ENCODE results near the gene COPS3.

The COPS3 gene

DNA sequence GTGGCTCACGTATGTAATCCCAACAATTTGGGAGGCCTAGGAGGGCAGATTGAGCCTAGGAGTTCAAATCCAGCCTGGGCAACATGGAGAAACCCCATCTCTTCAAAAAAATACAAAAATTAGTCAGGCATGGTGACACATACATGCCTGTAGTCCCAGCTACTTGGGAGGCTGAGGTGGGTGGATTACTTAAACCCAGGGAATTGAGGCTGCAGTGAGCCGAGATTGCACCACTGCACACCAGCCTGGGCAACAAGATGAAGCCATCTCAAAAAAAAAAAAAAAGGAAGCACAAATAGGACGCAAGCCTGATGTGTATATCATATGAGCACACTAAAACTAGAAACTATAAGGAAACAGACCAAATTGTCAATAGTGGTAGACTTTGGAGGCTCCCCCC lies 27.0 kb downstream of the COPS3 start:
- DNase-seq (ENCODE audit: insufficient read length, low spot score) (no peak), FAIRE-seq (no peak)
- TF ChIP-seq TAF1 (IDR thresholded peaks at IDR 0.05; ENCODE audit: low read depth, low read length): no peak
- TF ChIP-seq POLR2A (IDR thresholded peaks at IDR 0.05; ENCODE audit: low read depth, low read length): no peak
- TF ChIP-seq POU2F2 (IDR thresholded peaks at IDR 0.05; ENCODE audit: low read depth, low read length): no peak
- TF ChIP-seq SPI1 (IDR thresholded peaks at IDR 0.05; ENCODE audit: low read depth, low read length): no peak
- TF ChIP-seq POLR2AphosphoS5 (IDR thresholded peaks at IDR 0.05; ENCODE audit: low read depth, low read length): no peak
- TF ChIP-seq PAX5 (IDR thresholded peaks at IDR 0.05; ENCODE audit: insufficient read depth, low read length, severe bottlenecking): no peak

DNA sequence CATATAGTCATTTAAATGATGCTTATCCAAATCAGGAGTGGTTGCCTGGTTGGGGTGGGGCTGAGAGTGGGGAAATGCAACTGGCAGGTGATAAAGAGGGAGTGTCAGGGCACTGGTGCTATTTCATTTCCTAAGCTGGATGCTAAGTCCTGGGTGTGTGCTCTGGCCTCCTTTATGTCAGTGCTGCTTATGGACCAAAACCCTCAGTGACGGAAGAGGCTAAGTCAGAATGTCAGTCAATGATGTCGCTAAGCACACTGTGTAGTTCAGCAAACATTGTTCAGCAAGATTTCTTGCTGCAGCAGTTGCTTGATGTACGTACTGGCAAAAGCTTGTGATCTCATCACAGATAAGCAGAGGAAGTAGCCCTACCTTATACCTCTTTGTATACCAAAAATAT lies 27.6 kb downstream of the COPS3 start:
- TF ChIP-seq TAF1 (IDR thresholded peaks at IDR 0.05; ENCODE audit: low read depth, low read length): no peak
- no peak for TF ChIP-seq POU2F2 (IDR thresholded peaks at IDR 0.05; ENCODE audit: low read depth, low read length)
- no peak for TF ChIP-seq POLR2A (IDR thresholded peaks at IDR 0.05; ENCODE audit: low read depth, low read length)
- no peak for FAIRE-seq
- no peak for DNase-seq (ENCODE audit: insufficient read length, low spot score)

DNA sequence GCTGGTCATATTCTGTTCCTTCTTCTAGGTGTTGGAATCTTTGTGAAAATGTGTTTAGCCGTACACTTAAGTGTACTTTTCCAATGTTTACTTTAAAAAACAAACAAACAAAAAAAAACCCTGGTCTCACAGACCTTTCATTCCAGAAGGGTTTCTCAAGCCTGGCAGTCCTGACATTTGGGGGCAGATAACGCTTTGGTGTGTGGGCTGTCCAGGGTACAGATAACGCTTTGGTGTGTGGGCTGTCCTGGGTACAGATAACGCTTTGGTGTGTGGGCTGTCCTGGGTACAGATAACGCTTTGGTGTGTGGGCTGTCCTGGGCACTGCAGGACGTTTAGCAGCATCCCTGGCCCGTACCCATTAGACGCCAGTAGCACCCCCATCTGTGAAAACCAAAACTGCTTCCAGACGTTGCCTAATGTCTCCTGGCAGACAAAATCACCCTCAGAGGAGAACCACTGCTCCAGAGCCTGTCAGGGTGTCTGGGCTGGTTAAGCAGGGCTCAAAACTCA lies 28.8 kb downstream of the COPS3 start:
- no peak for FAIRE-seq
- DNase-seq (ENCODE audit: insufficient read length, low spot score): no peak
- no peak for TF ChIP-seq TAF1 (IDR thresholded peaks at IDR 0.05; ENCODE audit: low read depth, low read length)
- no peak for TF ChIP-seq PAX5 (IDR thresholded peaks at IDR 0.05; ENCODE audit: insufficient read depth, low read length, severe bottlenecking)
- no peak; the same call in 1 of the 2 replicates for TF ChIP-seq POLR2AphosphoS5 (IDR thresholded peaks at IDR 0.05; ENCODE audit: low read depth, low read length)
- TF ChIP-seq SPI1 (IDR thresholded peaks at IDR 0.05; ENCODE audit: low read depth, low read length): no peak
- TF ChIP-seq POLR2A (IDR thresholded peaks at IDR 0.05; ENCODE audit: low read depth, low read length): no peak
- TF ChIP-seq POU2F2 (IDR thresholded peaks at IDR 0.05; ENCODE audit: low read depth, low read length): no peak

DNA sequence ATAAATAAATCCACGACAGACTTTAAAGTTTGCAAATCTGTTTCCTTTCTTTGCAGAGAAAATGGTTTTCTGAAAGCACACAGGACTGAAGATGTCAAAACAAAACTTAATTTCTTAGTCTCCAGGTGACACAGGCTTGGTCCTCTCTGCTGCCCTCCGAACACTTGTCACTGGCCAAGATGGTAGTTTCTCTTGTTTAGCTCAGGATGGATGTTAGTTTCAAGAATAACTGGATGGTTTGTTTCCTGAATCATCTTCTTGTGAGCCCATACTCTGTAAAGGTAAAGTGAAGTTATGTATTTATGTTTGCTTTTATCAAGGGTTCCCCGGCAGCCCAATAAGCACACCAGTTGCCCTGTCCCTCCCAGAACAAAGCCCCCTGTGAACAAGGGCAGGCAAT lies 34.2 kb downstream of the COPS3 start:
- no peak for DNase-seq (ENCODE audit: insufficient read length, low spot score)
- TF ChIP-seq PAX5 (IDR thresholded peaks at IDR 0.05; ENCODE audit: insufficient read depth, low read length, severe bottlenecking): no peak
- TF ChIP-seq TAF1 (IDR thresholded peaks at IDR 0.05; ENCODE audit: low read depth, low read length): no peak
- no peak for TF ChIP-seq POU2F2 (IDR thresholded peaks at IDR 0.05; ENCODE audit: low read depth, low read length)
- no peak for TF ChIP-seq POLR2AphosphoS5 (IDR thresholded peaks at IDR 0.05; ENCODE audit: low read depth, low read length)
- TF ChIP-seq SPI1 (IDR thresholded peaks at IDR 0.05; ENCODE audit: low read depth, low read length): no peak
- no peak for TF ChIP-seq POLR2A (IDR thresholded peaks at IDR 0.05; ENCODE audit: low read depth, low read length)
- no peak for FAIRE-seq

DNA sequence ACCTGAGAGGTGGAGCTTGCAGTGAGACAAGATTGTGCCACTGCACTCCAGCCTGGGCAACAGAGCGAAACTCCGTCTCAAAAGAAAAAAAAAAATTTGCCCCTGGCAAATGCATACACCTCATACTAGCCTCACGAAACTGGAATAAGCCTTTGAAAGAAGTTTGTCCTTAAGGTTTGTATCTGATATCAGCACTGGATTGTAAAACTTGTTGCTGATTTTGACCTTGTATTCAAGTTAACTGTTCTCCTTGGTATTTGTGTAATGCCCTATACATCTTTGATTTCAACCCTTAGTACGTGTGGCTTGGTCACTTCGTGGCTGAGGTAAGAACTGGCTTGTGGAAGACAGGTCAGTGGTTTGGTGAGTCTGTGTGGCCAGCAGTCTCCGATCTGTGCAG lies 37.9 kb downstream of the COPS3 start:
- no peak for DNase-seq (ENCODE audit: insufficient read length, low spot score)
- TF ChIP-seq POLR2AphosphoS5 (IDR thresholded peaks at IDR 0.05; ENCODE audit: low read depth, low read length) (no peak), SPI1 (IDR thresholded peaks at IDR 0.05; ENCODE audit: low read depth, low read length) (no peak), POLR2A (IDR thresholded peaks at IDR 0.05; ENCODE audit: low read depth, low read length) (no peak), POU2F2 (IDR thresholded peaks at IDR 0.05; ENCODE audit: low read depth, low read length) (no peak), TAF1 (IDR thresholded peaks at IDR 0.05; ENCODE audit: low read depth, low read length) (no peak), PAX5 (IDR thresholded peaks at IDR 0.05; ENCODE audit: insufficient read depth, low read length, severe bottlenecking) (no peak)
- no peak for FAIRE-seq

DNA sequence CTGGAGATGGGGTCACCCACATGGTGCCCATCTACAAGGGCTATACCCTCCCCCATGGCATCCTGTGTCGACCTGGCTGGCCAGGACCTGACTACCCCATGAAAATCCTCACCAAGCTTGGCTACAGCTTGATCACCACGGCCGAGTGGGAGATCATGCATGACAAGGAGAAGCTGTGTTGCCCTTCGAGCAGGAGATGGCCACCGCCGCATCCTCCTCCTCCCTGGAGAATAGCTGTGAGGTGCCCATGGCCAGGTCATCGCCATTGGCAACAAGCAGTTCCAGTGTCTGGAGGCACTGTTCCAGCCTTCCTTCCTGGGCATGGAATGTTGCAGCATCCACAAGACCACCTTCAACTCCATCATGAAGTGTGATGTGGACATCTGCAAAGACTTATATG lies 38.8 kb downstream of the COPS3 start:
- TF ChIP-seq POU2F2 (IDR thresholded peaks at IDR 0.05; ENCODE audit: low read depth, low read length) (no peak), TAF1 (IDR thresholded peaks at IDR 0.05; ENCODE audit: low read depth, low read length) (no peak), POLR2AphosphoS5 (IDR thresholded peaks at IDR 0.05; ENCODE audit: low read depth, low read length) (no peak), SPI1 (IDR thresholded peaks at IDR 0.05; ENCODE audit: low read depth, low read length) (no peak), POLR2A (IDR thresholded peaks at IDR 0.05; ENCODE audit: low read depth, low read length) (no peak), PAX5 (IDR thresholded peaks at IDR 0.05; ENCODE audit: insufficient read depth, low read length, severe bottlenecking) (no peak)
- FAIRE-seq (no peak), DNase-seq (ENCODE audit: insufficient read length, low spot score) (no peak)

DNA sequence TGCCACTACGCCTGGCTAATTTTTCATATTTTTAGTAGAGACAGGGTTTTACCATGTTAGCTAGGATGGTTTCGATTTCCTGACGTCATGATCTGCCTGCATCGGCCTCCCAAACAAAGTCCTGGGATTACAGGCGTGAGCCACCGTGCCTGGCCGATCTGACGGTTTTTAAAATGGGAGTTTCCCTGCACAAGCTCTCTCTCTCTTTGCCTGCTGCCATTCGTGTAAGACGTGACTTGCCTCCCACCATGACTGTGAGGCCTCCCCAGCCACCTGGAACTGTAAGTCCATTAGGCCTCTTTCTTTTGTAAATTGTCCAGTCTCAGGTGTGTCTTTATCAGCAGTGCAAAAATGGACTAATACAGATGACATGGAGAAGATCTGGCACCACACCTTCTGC lies 39.4 kb downstream of the COPS3 start:
- no peak for TF ChIP-seq POU2F2 (IDR thresholded peaks at IDR 0.05; ENCODE audit: low read depth, low read length)
- no peak for TF ChIP-seq POLR2A (IDR thresholded peaks at IDR 0.05; ENCODE audit: low read depth, low read length)
- TF ChIP-seq TAF1 (IDR thresholded peaks at IDR 0.05; ENCODE audit: low read depth, low read length): no peak
- TF ChIP-seq PAX5 (IDR thresholded peaks at IDR 0.05; ENCODE audit: insufficient read depth, low read length, severe bottlenecking): no peak
- TF ChIP-seq SPI1 (IDR thresholded peaks at IDR 0.05; ENCODE audit: low read depth, low read length): no peak
- TF ChIP-seq POLR2AphosphoS5 (IDR thresholded peaks at IDR 0.05; ENCODE audit: low read depth, low read length): no peak
- DNase-seq (ENCODE audit: insufficient read length, low spot score): no peak
- FAIRE-seq: no peak

DNA sequence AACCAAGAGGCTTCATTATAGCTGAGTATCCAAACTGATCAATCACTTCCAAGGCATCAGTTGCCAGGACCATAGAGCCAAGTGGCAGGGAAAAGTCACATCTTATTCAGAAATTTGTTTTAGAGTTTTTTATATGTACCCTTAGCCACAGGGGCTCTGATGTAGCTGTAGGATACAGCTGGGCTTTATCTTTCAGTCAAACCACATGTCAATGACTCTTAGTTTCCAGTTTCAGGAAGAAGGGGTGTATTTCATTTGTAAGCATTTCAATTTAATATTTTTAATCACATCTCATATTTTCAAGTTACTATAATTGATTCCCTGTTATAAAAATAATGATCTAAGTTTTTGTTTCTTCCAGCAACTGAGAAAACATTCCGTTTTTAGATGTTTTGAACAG lies 41.2 kb downstream of the COPS3 start:
- DNase-seq (ENCODE audit: insufficient read length, low spot score) (no peak), FAIRE-seq (no peak)
- TF ChIP-seq POLR2AphosphoS5 (IDR thresholded peaks at IDR 0.05; ENCODE audit: low read depth, low read length) (no peak), PAX5 (IDR thresholded peaks at IDR 0.05; ENCODE audit: insufficient read depth, low read length, severe bottlenecking) (no peak), POLR2A (IDR thresholded peaks at IDR 0.05; ENCODE audit: low read depth, low read length) (no peak), POU2F2 (IDR thresholded peaks at IDR 0.05; ENCODE audit: low read depth, low read length) (no peak), SPI1 (IDR thresholded peaks at IDR 0.05; ENCODE audit: low read depth, low read length) (no peak), TAF1 (IDR thresholded peaks at IDR 0.05; ENCODE audit: low read depth, low read length) (no peak)

DNA sequence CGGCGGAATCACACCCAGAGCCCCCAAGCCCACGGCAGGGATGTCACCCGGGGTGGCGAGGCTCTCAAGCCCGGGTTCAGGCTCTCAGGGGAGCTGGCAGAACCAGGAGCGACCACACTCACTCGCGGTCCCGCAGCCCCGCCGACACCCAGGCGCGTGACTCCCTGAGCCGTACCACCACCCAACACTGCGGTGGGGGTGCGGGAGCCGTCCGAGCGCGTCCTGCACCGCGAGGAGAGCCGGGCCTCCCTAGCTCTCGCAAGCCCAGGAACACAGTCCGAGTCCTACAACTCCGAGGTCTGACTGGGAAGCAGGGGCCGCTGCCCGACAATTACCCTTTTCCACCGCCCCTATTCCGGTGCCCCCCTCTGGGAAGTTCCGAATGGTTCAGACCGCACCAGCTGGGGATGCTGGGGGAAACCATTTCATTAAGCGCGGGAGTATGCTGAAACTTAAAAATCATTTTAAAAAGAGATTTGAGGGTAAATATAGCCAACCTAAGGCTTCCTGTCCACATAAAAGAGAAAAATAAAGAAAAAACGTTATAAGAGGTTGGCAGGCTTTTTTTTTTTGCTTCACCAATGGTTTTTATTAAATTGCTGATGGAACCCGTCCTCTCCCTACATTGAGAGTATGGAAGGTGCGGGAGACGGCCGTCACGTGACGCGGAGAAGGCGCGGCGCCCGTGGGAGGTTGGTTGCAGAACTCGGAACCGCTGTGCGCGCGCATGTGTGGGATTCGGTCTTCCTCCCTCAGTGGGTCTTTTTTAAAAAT lies 43.8 kb downstream of the COPS3 start, which contains the start of gene FLCN:
Gene FLCN (minus strand): TSS at position 143 of the 774 bp plus-strand sequence. CDS start 9,031 bp downstream, outside the sequence.
- FAIRE-seq (peak; percentile 90), DNase-seq (ENCODE audit: insufficient read length, low spot score) (peak; percentile 86)
- peak; percentile 91 for TF ChIP-seq TAF1 (IDR thresholded peaks at IDR 0.05; ENCODE audit: low read depth, low read length)
- TF ChIP-seq SPI1 (IDR thresholded peaks at IDR 0.05; ENCODE audit: low read depth, low read length): no peak
- TF ChIP-seq POLR2A (IDR thresholded peaks at IDR 0.05; ENCODE audit: low read depth, low read length): peak; percentile 91
- TF ChIP-seq PAX5 (IDR thresholded peaks at IDR 0.05; ENCODE audit: insufficient read depth, low read length, severe bottlenecking): no peak
- peak; percentile 38; the same call in 1 of the 2 replicates for TF ChIP-seq POU2F2 (IDR thresholded peaks at IDR 0.05; ENCODE audit: low read depth, low read length)
- TF ChIP-seq POLR2AphosphoS5 (IDR thresholded peaks at IDR 0.05; ENCODE audit: low read depth, low read length): peak; percentile 89
